GM06990 (cell line): ENCODE data around the gene FNDC3B.
"Not testable (repeated sequence)": the region's sequence is repeated elsewhere in the genome, so short reads cannot be mapped to it uniquely, and the experiment has no call there.

Experiments used
- DNase-seq: peaks from one replicate; pipeline ENCODE4 v3.0.0-alpha.2; 2011; ENCODE audit not compliant: insufficient read length; ENCODE audit errors: extremely low read depth
- H3K27me3 ChIP-seq: replicated peaks from 2 replicates; pipeline ENCODE4 v1.6.0; 2011; ENCODE audit warnings: low read length; ENCODE audit not compliant: control insufficient read depth, insufficient read depth
- H3K36me3 ChIP-seq: 2 replicates; pipeline ENCODE4 v1.5.1; 2011; ENCODE audit warnings: low read length; ENCODE audit not compliant: control insufficient read depth, insufficient read depth
- H3K4me3 ChIP-seq: replicated peaks from 2 replicates; pipeline ENCODE4 v1.5.1; 2011; ENCODE audit warnings: low read depth, mild to moderate bottlenecking, control low read depth, low read length
- CTCF ChIP-seq: IDR thresholded peaks from 2 replicates; pipeline ENCODE4 v1.5.1; 2011; ENCODE audit warnings: low read length, control low read depth, mild to moderate bottlenecking, inconsistent platforms; ENCODE audit not compliant: insufficient read depth, poor library complexity, severe bottlenecking

FNDC3B gene

GRCh38 chr3:172036541-172037215, 2.7 kb upstream of the FNDC3B start:
- no peak for TF ChIP-seq CTCF
- Histone ChIP-seq H3K4me3 (no peak overlapping the region), H3K27me3 (no peaks in the 10 kb centered on the region), H3K36me3 (no peaks in the 10 kb centered on the region)
- no peak for DNase-seq

GRCh38 chr3:172038798-172039435, 461 bp upstream of the FNDC3B start:
- Histone ChIP-seq H3K36me3 (no peaks in the 10 kb centered on the region), H3K27me3 (no peaks in the 10 kb centered on the region), H3K4me3 (peak overlapping the region; percentile 94)
- TF ChIP-seq CTCF: no peak
- DNase-seq: no peak

GRCh38 chr3:172040078-172040980, 951 bp downstream of the FNDC3B start:
- TF ChIP-seq CTCF: peak; percentile 32
- H3K4me3 ChIP-seq: peak overlapping the region; percentile 94
- no peaks in the 10 kb centered on the region for H3K36me3 ChIP-seq
- peak; percentile 54 for DNase-seq
- no peaks in the 10 kb centered on the region for H3K27me3 ChIP-seq

- Histone ChIP-seq H3K36me3 (no peaks in the 10 kb centered on the region), H3K27me3 (no peaks in the 10 kb centered on the region), H3K4me3 (peak overlapping the region; percentile 94)
- TF ChIP-seq CTCF: no peak
- DNase-seq: no peak
Measured at GRCh38 chr3:172040981-172041963, 1.9 kb downstream of the FNDC3B start.

DNA sequence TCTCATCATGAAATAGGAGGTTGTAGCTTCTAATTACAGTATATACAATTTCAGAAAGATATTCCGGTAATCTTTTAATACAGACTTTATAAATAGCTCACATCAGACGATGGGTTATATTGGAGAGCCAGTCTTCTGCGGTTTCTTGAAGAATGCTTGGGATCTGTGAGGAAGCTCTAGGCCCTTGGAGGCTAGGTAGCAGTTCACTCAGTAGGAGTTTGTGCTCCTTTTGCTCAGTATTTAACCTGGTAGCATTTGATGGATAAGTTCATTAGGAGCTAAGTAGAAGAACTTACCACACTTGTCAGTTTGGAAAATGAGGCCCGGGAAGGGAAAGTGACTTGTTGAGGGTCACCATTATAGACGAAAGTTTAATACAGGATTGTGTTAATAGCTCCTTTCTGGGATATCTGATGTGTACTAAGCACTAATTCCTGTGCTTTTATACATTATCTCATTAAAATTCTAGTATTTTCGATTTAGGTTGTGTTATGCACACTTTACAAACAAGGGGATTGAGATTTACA, 2.8 kb downstream of the FNDC3B start:
- H3K4me3 ChIP-seq: no peak overlapping the region

DNA sequence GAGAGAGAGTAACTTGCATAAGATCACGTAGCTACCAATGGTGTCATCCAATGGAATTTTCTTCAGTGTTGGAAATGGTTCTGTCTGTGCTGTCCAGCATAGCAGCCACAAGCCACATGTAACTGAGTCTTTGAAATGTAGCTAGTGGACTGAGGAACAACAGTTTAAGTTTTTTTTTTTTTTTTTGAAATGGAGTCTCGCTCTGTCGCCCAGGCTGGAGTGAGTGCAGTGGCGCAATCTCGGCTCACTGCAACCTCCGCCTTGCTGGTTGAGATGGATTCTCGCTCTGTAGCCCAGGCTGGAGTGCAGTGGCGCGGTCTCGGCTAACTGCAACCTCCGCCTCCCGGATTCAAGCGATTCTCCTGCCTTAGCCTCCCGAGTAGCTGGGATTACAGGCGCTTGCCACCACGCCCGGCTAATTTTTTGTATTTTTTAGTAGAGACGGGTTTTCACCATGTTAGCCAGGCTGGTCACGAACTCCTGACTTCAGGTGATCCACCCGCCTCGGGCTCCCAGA, 3.3 kb downstream of the FNDC3B start:
- not testable (repeated sequence) for DNase-seq, H3K27me3 ChIP-seq, H3K4me3 ChIP-seq, H3K36me3 ChIP-seq

More for the DNA sequence above, 2.8 kb downstream of the FNDC3B start:
- DNase-seq: no peak
- H3K27me3 ChIP-seq: no peaks in the 10 kb centered on the region
- no peaks in the 10 kb centered on the region for H3K36me3 ChIP-seq
- no peak for TF ChIP-seq CTCF
